A549 (cell line): ENCODE results near the gene TOM1L2.

Experiments used
- CTCF ChIP-seq: fragments of >200 bp; sonication (Bioruptor Twin); formaldehyde crosslinking; IDR thresholded peaks from 3 replicates; pipeline ENCODE4 v1.5.1; 2016
- MYC ChIP-seq: IDR thresholded peaks from 2 replicates; pipeline ENCODE4 v1.6.1; 2012; ENCODE audit warnings: mild to moderate bottlenecking, inconsistent platforms, low read length, improper control_type of control experiment, borderline replicate concordance
- NFE2L2 ChIP-seq: fragments of 150-350 bp; conservative IDR thresholded peaks from 2 replicates; pipeline ENCODE4 v1.6.1; 2014; ENCODE audit warnings: low read length
- TP53 ChIP-seq: fragments of 250-450 bp; sonication (Bioruptor Pico); IDR thresholded peaks from 2 replicates; pipeline ENCODE4 v1.5.0; 2021; ENCODE audit warnings: mild to moderate bottlenecking, moderate library complexity
- USF2 ChIP-seq: fragments of 450-650 bp; IDR thresholded peaks from 2 replicates; pipeline ENCODE4 v1.6.1; 2014; ENCODE audit warnings: antibody characterized with exemption

- TF ChIP-seq CTCF (no peak), MYC (no peak), USF2 (no peak), NFE2L2 (no peak), TP53 (CRISPR knock-in tag) (no peak)
Measured at GRCh38 chr17:17860766-17861107, 111.5 kb downstream of the TOM1L2 start.
